Panc1 (cell line): ENCODE data around the gene AARS2. TPM values are rescaled to one million over a fixed set of nuclear protein-coding genes. Genes with fewer than 3 reads are reported as not detected.

Experiments
- ATAC-seq: fragments of 200-7000 bp; cut with Tn5 transposase; 2 replicates; pipeline ENCODE4 v1.9.1; 2020; ENCODE audit warnings: mild to moderate bottlenecking, moderate library complexity
- BruUV-seq: library from RNA; stranded (reverse); fragments of 400-500 nt; replicated peaks from 2 replicates; lab custom pipeline; 2021; lab: Mats Ljungman, UMichigan
- CTCF ChIA-PET: fragments of 300-600 bp; sonication (Branson Sonifier 250); formaldehyde crosslinking; loops from one replicate; lab custom pipeline; 2022; ENCODE audit warnings: antibody characterized with exemption; lab: Charles Lee
- POLR2A ChIA-PET: fragments of 300-600 bp; sonication (Branson Sonifier 250); formaldehyde crosslinking; loops from one replicate; lab custom pipeline; 2022; ENCODE audit warnings: antibody characterized with exemption; lab: Charles Lee
- DNase-seq: peaks from one replicate; pipeline ENCODE4 v3.0.0-alpha.2; 2010; ENCODE audit warnings: low read depth, low spot score
- H3K27ac ChIP-seq: 2 replicates; pipeline ENCODE4 v1.5.1; 2011; ENCODE audit warnings: mild to moderate bottlenecking, low read length, inconsistent platforms
- H3K27me3 ChIP-seq: fragments of 200-500 bp; sonication (Bioruptor generic); 2 replicates; pipeline ENCODE4 v1.6.0; 2014; ENCODE audit warnings: low read length, inconsistent platforms; ENCODE audit not compliant: control insufficient read depth, insufficient read depth
- H3K36me3 ChIP-seq: fragments of 200-500 bp; sonication (Bioruptor generic); 2 replicates; pipeline ENCODE4 v1.5.1; 2014; ENCODE audit warnings: inconsistent platforms, mild to moderate bottlenecking, low read length, moderate library complexity; ENCODE audit not compliant: control insufficient read depth, insufficient read depth
- H3K4me1 ChIP-seq: 2 replicates; pipeline ENCODE4 v1.5.1; 2011; ENCODE audit warnings: inconsistent platforms, mild to moderate bottlenecking, low read length, moderate library complexity; ENCODE audit not compliant: control insufficient read depth, insufficient read depth
- H3K4me3 ChIP-seq, 2 experiments: 2 replicates each; pipeline ENCODE4 v1.5.1; 2011 to 2012; ENCODE audit warnings: low read depth in 2 of 2, low read length in 2 of 2, mild to moderate bottlenecking in 2 of 2, inconsistent platforms in 1 of 2, moderate library complexity in 1 of 2
- H3K9me3 ChIP-seq: fragments of 200-500 bp; sonication (Bioruptor generic); 2 replicates; pipeline ENCODE4 v1.5.1; 2014; ENCODE audit warnings: low read depth, mild to moderate bottlenecking, inconsistent platforms, low read length, moderate library complexity; ENCODE audit not compliant: control insufficient read depth, insufficient read depth
- CTCF ChIP-seq: fragments of 450-650 bp; IDR thresholded peaks from 2 replicates; pipeline ENCODE4 v1.5.1; 2017; ENCODE audit warnings: mild to moderate bottlenecking
- POLR2AphosphoS5 ChIP-seq: IDR thresholded peaks from 2 replicates; pipeline ENCODE4 v1.6.1; 2012; ENCODE audit warnings: mild to moderate bottlenecking, low read depth, low read length, moderate library complexity
- REST ChIP-seq, 2 experiments: IDR thresholded peaks; 2 replicates each; pipeline ENCODE4 v1.6.1; 2011 to 2012; ENCODE audit warnings: low read depth in 2 of 2, control low read depth in 1 of 2, low read length in 1 of 2, mild to moderate bottlenecking in 1 of 2, moderate library complexity in 1 of 2; ENCODE audit not compliant: insufficient read depth in 1 of 2
- SIN3A ChIP-seq: IDR thresholded peaks from 2 replicates; pipeline ENCODE4 v1.6.1; 2012; ENCODE audit warnings: low read depth, mild to moderate bottlenecking, low read length, moderate library complexity, borderline replicate concordance; ENCODE audit not compliant: insufficient read depth
- TCF7L2 ChIP-seq: IDR thresholded peaks from 2 replicates; pipeline ENCODE4 v1.6.1; 2011; ENCODE audit warnings: mild to moderate bottlenecking, low read depth, low read length, inconsistent platforms
- in situ Hi-C: cut with HindIII; loops from 2 replicates; pipeline ENCODE4 v1.10.0; 2016; ENCODE audit warnings: low sequenced_read_pairs, low pct_unique_long_range_greater_than_20kb
- intact Hi-C: fragments of 100-400 bp; cut with micrococcal nuclease; formaldehyde crosslinking; loops from one replicate; pipeline ENCODE4 v1.10.0; 2022; ENCODE audit not compliant: unreplicated experiment
- total RNA-seq: library from RNA; stranded (reverse); gene quantifications from one replicate; pipeline ENCODE4 v1.2.1, GENCODE V29; 2021; ENCODE audit not compliant: unreplicated experiment

The AARS2 gene
- total RNA-seq, 1 experiment from 2014 or later = 13.1 TPM

GRCh38 chr6:44264154-44265006 is 48.8 kb downstream of the AARS2 start:
- in situ Hi-C loops (no loop called here), intact Hi-C loops (no loop called here)
- Histone ChIP-seq H3K36me3 (no peaks in the 10 kb centered on the region; the same call in none of the 2 replicates), H3K4me3 (peak overlapping the region; percentile 86), H3K27me3 (peaks cover 5% of the 10 kb centered on the region), H3K27ac (peak overlapping the region; percentile 73), H3K4me1 (peaks cover 23% of the 10 kb centered on the region), H3K9me3 (no peaks in the 10 kb centered on the region)
- ChIA-PET CTCF (no interaction called here), POLR2A (no interaction called here)
- TSS peak; percentile 83 for BruUV-seq
- no peak for ATAC-seq
- DNase-seq = no peak
- no peak for TF ChIP-seq CTCF
- no peak for TF ChIP-seq SIN3A
- no peak for TF ChIP-seq POLR2AphosphoS5
- no peak for TF ChIP-seq TCF7L2
- no peak for TF ChIP-seq REST (IDR thresholded peaks at IDR 0.05; ENCODE audit: insufficient read depth in 1 of 2, low read depth in 2 of 2, low read length in 1 of 2)

DNA sequence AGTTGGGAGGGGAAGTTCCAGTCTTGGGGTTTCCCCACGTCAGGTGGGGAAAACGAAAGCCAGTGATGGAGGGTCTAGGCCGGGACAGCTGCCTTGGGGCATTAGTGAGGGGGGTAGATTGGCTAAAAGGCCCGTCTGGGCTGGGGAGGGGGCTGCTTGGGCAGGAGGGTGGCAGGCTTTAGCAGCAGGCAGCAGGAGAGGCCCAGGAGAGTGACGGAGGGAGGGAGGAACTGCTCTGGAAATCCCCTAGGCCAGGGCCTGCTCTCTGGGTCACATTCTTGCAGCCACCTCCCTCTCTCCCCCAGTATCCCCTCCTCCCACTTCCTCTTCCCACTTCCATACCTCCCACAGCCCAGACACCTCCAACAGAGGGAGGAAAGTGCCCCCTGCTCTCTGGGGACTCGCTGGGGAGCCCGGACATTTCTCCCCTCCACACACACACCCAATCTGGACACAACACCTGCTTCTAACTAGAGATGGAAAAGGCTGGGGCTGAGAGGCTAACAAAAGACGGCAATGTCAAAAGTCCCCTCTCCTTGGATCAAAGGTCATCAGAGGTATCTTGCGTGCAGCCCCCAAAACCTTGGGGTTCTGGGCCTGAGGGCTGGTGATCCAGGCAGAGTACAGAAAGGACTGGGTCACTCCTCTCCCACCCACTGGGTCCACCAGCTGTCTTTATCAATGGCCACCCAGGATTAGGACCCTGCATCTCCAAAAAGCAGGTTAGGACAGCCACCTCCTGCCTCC is 49.6 kb downstream of the AARS2 start:
- peak overlapping the region; percentile 86 for H3K4me3 ChIP-seq
- H3K9me3 ChIP-seq = no peaks in the 10 kb centered on the region
- peak; percentile 33 for ATAC-seq
- H3K27ac ChIP-seq = peak overlapping the region; percentile 73
- DNase-seq = no peak
- CTCF ChIA-PET = no interaction called here
- BruUV-seq = no TSS peak
- POLR2A ChIA-PET = no interaction called here
- peaks cover 23% of the 10 kb centered on the region for H3K4me1 ChIP-seq
- H3K27me3 ChIP-seq = no peaks in the 10 kb centered on the region; the same call in 1 of the 2 replicates
- H3K36me3 ChIP-seq = peaks cover 2% of the 10 kb centered on the region
- in situ Hi-C loops = no loop called here
- intact Hi-C loops = no loop called here
- TF ChIP-seq SIN3A = no peak
- TF ChIP-seq CTCF = no peak
- TF ChIP-seq TCF7L2 = no peak
- no peak for TF ChIP-seq REST (IDR thresholded peaks at IDR 0.05; ENCODE audit: insufficient read depth in 1 of 2, low read depth in 2 of 2, low read length in 1 of 2)
- TF ChIP-seq POLR2AphosphoS5 = no peak
